ENCODE data around the gene SNAI3.
A peak's percentile ranks its signal among the peaks of the same experiment; 100 is the strongest.

Gene SNAI3

DNA sequence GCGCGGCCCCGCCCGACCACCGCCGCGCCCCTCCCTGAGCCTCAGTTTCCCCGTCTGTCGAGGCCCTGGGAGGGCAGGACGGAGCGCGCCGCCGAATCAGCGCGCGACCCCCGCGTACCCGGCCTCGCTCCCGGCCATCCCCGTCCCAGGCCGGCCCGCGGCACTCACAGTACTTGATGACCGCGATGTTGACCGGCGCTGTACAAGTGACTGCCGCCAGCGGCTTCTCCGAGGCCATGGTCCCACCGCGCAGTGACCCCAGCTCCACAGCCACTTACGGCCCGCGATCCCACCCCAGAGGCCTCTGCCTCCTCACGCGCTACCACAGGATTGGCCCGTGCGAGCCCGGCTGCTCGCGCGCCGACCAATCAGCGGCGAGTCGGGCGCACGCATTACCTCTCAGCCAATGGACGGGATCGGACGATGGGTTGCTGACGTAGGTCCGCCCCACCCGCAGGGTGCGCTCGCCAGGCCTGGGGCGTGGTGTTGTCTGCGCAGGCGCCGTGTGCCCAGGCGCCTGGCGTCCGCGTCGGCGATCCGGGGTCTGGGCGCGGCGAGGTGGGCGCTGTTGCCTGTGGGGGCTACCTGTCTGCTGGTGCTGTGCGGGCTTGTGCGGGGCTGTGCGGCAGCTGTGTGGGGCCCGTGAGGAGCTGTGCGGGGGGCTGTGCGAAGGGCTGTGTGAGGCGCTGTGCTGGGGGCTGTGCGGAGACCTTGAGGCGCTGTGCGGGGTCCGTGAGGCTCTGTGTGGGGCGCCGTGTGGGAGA, 23.3 kb downstream of the SNAI3 start, which contains the start of gene MVD (continued):
- TF ChIP-seq ZBTB48 (tag by site-specific recombination; IDR thresholded peaks at IDR 0.05) (no peak), ZNF677 (tag by site-specific recombination; IDR thresholded peaks at IDR 0.05) (no peak), REPIN1 (tag by site-specific recombination; IDR thresholded peaks at IDR 0.05; ENCODE audit: low read depth) (no peak), SALL2 (tag by site-specific recombination; IDR thresholded peaks at IDR 0.05; ENCODE audit: borderline replicate concordance) (no peak), KLF8 (tag by site-specific recombination; IDR thresholded peaks at IDR 0.05) (peak; percentile 46; the same call in 1 of the 2 replicates), FEZF1 (tag by site-specific recombination; IDR thresholded peaks at IDR 0.05) (peak; percentile 66), ZNF561 (tag by site-specific recombination; IDR thresholded peaks at IDR 0.05; ENCODE audit: borderline replicate concordance) (0 out of 2 replicates have a peak, but pooled peaks have one; percentile 52), GLIS1 (tag by site-specific recombination; IDR thresholded peaks at IDR 0.05) (peak; percentile 98), ZNF302 (tag by site-specific recombination; IDR thresholded peaks at IDR 0.05; ENCODE audit: low read depth) (no peak), ZNF549 (tag by site-specific recombination; IDR thresholded peaks at IDR 0.05) (no peak), ZNF514 (tag by site-specific recombination; IDR thresholded peaks at IDR 0.05) (no peak), ZNF626 (tag by site-specific recombination; IDR thresholded peaks at IDR 0.05) (no peak), IKZF3 (tag by site-specific recombination; IDR thresholded peaks at IDR 0.05) (no peak), KLF10 (tag by site-specific recombination; IDR thresholded peaks at IDR 0.05) (0 out of 2 replicates have a peak, but pooled peaks have one; percentile 33), MEIS1 (CRISPR knock-in tag; IDR thresholded peaks at IDR 0.05; ENCODE audit: borderline replicate concordance) (no peak), ZNF768 (tag by site-specific recombination; IDR thresholded peaks at IDR 0.05) (no peak), SP7 (tag by site-specific recombination; IDR thresholded peaks at IDR 0.05) (peak; percentile 50), ZNF48 (tag by site-specific recombination; IDR thresholded peaks at IDR 0.05) (no peak), ZBTB20 (tag by site-specific recombination; IDR thresholded peaks at IDR 0.05) (peak; percentile 49; the same call in 1 of the 2 replicates), ZNF391 (tag by site-specific recombination; IDR thresholded peaks at IDR 0.05; ENCODE audit: borderline replicate concordance, low read depth) (no peak; the same call in 1 of the 2 replicates), KLF16 (tag by site-specific recombination; IDR thresholded peaks at IDR 0.05) (peak; percentile 36; the same call in 1 of the 2 replicates), ZNF132 (tag by site-specific recombination; IDR thresholded peaks at IDR 0.05; ENCODE audit: borderline replicate concordance) (no peak), ZNF777 (tag by site-specific recombination; IDR thresholded peaks at IDR 0.05; ENCODE audit: borderline replicate concordance) (peak; percentile 87; the same call in 1 of the 2 replicates), ZNF747 (tag by site-specific recombination; IDR thresholded peaks at IDR 0.05) (no peak), ZNF211 (tag by site-specific recombination; IDR thresholded peaks at IDR 0.05; ENCODE audit: low read depth) (no peak), ZNF16 (tag by site-specific recombination; IDR thresholded peaks at IDR 0.05; ENCODE audit: low read depth) (no peak), ZNF248 (tag by site-specific recombination; IDR thresholded peaks at IDR 0.05) (no peak), ZNF114 (tag by site-specific recombination; IDR thresholded peaks at IDR 0.05) (no peak)
- TF ChIP-seq, protein P1, sequence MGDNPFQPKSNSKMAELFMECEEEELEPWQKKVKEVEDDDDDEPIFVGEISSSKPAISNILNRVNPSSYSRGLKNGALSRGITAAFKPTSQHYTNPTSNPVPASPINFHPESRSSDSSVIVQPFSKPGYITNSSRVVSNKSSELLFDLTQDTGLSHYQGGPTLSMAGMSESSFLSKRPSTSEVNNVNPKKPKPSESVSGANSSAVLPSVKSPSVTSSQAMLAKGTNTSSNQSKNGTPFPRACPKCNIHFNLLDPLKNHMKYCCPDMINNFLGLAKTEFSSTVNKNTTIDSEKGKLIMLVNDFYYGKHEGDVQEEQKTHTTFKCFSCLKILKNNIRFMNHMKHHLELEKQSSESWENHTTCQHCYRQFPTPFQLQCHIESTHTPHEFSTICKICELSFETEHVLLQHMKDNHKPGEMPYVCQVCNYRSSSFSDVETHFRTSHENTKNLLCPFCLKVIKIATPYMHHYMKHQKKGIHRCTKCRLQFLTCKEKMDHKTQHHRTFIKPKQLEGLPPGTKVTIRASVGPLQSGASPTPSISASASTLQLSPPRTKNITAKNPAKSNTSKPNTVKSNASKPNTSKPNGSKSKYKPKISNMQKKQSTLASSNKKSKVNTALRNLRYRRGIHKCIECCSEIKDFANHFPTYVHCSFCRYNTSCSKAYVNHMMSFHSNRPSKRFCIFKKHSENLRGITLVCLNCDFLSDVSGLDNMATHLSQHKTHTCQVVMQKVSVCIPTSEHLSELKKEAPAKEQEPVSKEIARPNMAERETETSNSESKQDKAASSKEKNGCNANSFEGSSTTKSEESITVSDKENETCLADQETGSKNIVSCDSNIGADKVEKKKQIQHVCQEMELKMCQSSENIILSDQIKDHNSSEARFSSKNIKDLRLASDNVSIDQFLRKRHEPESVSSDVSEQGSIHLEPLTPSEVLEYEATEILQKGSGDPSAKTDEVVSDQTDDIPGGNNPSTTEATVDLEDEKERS (tag by site-specific recombination; IDR thresholded peaks at IDR 0.05), result no peak
- TF ChIP-seq, protein P2, sequence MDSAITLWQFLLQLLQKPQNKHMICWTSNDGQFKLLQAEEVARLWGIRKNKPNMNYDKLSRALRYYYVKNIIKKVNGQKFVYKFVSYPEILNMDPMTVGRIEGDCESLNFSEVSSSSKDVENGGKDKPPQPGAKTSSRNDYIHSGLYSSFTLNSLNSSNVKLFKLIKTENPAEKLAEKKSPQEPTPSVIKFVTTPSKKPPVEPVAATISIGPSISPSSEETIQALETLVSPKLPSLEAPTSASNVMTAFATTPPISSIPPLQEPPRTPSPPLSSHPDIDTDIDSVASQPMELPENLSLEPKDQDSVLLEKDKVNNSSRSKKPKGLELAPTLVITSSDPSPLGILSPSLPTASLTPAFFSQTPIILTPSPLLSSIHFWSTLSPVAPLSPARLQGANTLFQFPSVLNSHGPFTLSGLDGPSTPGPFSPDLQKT (IDR thresholded peaks at IDR 0.05; ENCODE audit: borderline replicate concordance, low read depth, low read length), result no peak
- TF ChIP-seq, protein P3, sequence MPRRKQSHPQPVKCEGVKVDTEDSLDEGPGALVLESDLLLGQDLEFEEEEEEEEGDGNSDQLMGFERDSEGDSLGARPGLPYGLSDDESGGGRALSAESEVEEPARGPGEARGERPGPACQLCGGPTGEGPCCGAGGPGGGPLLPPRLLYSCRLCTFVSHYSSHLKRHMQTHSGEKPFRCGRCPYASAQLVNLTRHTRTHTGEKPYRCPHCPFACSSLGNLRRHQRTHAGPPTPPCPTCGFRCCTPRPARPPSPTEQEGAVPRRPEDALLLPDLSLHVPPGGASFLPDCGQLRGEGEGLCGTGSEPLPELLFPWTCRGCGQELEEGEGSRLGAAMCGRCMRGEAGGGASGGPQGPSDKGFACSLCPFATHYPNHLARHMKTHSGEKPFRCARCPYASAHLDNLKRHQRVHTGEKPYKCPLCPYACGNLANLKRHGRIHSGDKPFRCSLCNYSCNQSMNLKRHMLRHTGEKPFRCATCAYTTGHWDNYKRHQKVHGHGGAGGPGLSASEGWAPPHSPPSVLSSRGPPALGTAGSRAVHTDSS (tag by site-specific recombination; IDR thresholded peaks at IDR 0.05), result no peak; the same call in 1 of the 2 replicates
- TF ChIP-seq, protein P4, sequence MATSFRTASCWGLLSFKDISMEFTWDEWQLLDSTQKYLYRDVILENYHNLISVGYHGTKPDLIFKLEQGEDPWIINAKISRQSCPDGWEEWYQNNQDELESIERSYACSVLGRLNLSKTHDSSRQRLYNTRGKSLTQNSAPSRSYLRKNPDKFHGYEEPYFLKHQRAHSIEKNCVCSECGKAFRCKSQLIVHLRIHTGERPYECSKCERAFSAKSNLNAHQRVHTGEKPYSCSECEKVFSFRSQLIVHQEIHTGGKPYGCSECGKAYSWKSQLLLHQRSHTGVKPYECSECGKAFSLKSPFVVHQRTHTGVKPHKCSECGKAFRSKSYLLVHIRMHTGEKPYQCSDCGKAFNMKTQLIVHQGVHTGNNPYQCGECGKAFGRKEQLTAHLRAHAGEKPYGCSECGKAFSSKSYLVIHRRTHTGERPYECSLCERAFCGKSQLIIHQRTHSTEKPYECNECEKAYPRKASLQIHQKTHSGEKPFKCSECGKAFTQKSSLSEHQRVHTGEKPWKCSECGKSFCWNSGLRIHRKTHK (tag by site-specific recombination; IDR thresholded peaks at IDR 0.05), result no peak
